HPDE6-E6E7 (cell line): ENCODE data around the gene TIGD6.
"Not testable (repeated sequence)": the region's sequence is repeated elsewhere in the genome, so short reads cannot be mapped to it uniquely, and the experiment has no call there.

Experiments used
- DNase-seq: peaks from one replicate; pipeline ENCODE4 v3.0.0; 2011; ENCODE audit warnings: missing footprints; ENCODE audit errors: extremely low spot score

Gene TIGD6

GRCh38 chr5:149943177-149943949, 57.1 kb downstream of the TIGD6 start:
- DNase-seq = not testable (repeated sequence)
